HL-60/S4 treated with phorbol 12-myristate 13-acetate at 8.2 ng/mL for 4 days and 3 days (cell line): ENCODE results near the gene PLD6.

Experiments used
- in situ Hi-C: fragments of 300-500 bp; cut with MboI; formaldehyde crosslinking; loops from 2 replicates; pipeline ENCODE4 v1.15.0; 2022; ENCODE audit warnings: low sequenced_read_pairs

Gene PLD6

DNA sequence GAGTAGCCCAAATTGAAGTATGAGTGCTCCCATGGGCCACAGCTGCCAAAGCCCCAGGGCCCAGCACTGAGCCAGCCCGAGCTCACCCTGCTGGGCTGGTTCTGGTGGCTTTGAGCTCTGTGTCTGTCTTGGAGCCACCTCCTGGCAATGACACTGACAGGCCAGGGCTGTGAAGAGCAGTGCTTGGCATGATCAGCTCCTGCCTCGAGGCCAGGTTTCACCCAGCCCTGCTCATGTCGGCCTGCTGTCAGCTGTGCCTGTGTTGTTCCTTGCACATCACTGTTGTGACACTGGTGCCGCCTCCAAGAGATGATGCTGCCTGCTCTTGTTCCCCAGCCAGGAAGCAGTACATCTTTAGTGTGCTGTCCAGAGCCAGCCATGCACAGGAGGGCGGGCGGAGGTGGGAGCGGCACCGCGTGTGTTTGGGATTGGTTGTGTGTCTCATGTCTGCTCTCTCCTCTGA is 26.0 kb downstream of the PLD6 start:
- in situ Hi-C loops, result no loop called here

DNA sequence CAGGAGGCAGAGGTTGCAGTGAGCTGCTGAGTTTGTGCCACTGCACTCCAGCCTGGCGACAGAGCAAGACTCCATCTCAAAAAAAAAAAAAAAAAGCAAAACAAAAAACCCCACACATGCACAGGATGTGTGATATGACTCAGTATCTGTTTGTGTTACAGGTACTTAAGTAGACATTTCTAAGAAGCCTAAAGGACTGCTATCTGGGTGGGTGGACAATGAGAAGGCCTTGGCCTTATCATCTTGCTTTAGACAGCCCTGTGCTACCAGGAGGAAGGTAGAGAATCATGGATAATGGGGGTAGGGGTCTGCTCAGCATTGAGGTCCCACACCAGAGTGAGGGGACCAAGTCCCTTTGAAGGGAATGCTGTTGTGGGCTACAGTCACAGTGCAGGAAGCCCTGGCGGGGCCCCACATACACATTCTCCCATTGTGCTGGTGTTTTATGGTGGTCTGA is 26.7 kb downstream of the PLD6 start:
- in situ Hi-C loops, result no loop called here

DNA sequence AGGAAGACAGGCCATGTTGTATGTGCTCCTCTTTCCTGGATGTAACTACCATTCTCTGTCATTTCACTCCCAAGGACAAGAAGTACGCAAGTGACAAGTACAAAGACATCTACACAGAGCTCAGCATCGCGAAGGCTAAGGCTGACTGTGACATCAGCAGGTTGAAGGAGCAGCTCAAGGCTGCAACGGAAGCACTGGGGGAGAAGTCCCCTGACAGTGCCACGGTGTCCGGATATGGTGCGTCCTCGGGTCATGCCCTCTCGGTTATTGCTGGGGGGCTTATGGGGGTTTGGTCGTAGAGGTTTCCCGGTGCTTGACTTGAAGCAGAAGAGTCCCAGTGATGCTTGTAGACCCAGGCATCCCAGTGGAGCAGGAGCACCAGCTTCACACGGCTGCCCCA is 29.0 kb downstream of the PLD6 start:
- in situ Hi-C loops, result no loop called here

DNA sequence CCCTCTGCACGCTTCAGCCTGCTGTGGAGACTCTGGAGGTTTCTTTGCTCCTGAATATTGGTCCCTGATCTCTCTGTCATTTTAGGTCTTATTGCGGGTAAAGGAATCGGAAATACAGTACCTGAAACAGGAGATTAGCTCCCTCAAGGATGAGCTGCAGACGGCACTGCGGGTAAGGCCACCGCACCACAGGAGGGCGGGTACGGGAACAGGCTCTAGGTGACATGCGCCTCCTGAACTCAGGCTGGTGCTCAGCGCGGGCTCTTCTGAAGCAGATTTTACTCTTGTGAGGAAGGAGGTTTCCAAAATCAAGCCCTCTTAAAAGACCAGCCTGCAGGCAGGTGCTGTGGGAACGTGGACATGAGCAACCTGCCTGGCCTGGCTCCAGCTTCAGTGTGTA is 29.8 kb downstream of the PLD6 start:
- in situ Hi-C loops, result no loop called here

DNA sequence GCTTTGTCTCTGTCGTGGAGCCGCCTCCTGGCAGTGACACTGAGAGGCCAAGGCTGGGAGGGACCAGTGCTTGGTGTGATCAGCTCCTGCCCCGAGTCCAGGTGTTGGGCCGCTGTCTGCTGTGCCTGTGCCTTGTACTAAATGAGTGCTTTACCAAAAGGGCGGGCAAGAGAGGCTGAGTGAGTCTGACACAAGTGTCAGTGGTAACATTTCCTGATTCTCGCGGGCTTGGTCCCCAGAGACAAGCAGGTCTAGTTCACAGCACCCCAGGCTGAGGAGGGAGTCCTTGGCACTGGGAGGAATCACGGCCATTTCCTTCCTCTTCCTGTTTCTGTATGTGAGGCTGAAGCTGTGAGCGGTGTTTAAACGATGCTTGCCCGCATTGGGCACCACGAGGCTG is 30.2 kb downstream of the PLD6 start:
- in situ Hi-C loops, result no loop called here

DNA sequence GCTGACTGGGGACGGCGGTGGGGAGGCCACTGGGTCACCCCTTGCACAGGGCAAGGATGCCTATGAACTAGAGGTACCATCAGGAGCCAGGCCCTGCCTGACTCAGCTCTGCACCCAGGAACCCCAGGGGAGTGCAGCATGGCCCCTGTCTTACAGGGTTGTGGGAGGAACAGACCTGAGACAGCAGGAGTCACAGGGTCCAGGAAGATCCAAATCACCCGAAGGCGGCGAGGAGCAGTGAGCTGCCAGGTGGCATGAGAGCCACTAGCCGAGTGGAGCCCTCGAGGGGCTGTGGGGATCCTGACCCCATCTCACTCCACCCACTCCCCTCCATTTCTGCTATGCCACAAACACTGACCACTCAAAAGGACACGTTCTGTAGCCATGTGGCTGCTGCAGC is 30.8 kb downstream of the PLD6 start:
- in situ Hi-C loops, result no loop called here

DNA sequence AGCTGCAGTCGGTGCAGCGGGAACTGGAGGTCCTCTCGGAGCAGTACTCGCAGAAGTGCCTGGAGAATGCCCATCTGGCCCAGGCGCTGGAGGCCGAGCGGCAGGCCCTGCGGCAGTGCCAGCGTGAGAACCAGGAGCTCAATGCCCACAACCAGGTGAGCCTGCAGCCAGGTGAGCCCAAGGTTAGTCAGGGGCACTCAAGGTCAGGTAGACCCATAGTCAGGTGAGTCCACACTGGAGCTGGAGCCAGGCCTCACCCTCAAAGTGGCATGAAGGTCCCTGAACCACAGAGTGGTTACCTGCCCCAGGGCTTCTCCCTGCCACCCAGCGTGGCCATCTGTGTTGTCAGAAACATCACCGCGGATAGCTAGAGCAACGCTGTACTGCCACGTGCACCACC is 32.2 kb downstream of the PLD6 start:
- in situ Hi-C loops, result no loop called here

DNA sequence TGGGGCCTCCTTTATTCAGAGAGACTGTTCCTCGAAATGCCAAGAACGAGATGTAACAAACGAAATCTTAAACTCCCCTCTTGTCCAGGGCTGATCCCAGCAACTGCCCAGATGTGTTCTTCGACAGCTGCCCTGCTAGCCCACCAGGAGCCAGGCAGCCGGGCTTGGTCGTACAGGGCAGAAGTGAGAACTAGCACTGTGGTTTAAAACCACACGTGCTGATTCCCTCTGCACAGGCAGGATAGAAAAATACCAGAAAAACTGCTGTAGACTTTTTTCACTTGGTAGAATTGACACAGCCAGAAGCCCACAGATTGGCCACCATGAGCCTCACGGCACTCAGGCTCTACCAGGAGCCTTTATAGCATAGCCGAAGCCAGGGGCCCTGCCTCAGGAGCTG is 33.1 kb downstream of the PLD6 start:
- in situ Hi-C loops, result no loop called here

DNA sequence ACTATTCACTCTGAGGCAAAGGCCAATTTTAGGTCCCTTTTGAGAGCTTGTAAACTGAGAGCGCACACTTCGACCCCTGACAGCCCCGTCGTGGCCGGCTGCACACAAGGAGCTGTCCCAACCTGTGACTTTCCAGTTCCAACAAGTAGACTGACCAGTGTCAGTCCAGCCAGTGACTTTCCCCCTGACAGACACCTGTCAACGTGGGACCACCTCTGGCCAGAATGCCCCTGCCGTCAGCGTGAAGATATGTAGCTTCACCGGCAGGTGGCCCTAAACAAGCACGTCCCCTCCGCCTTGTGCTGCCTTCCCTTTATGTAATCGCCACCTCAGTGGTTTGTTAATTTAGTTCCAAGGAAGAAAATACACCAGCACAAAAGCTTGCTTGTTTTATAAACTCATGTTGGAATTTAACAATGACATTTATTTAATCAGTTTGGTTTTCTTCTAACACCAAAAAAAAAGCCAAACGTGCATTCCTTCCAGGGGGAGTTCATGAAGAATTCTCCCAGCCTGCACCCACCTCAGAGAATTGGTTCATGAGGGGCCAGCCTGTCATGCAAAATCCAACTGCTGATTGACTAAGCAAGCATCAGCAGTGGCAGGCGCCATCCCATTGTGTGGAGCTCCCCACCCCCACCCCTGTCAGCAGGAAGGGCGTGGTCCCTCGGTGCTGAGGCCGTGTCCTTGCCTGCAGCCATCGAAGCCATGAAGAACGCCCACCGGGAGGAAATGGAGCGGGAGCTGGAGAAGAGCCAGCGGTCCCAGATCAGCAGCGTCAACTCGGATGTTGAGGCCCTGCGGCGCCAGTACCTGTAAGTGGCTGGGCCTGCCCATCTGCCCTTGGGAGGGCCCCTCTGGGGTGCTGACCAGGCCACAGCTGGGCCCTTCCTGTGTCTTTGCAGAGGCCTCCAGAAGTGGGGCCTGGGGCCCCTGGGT is 33.9 kb downstream of the PLD6 start:
- in situ Hi-C loops, result no loop called here

DNA sequence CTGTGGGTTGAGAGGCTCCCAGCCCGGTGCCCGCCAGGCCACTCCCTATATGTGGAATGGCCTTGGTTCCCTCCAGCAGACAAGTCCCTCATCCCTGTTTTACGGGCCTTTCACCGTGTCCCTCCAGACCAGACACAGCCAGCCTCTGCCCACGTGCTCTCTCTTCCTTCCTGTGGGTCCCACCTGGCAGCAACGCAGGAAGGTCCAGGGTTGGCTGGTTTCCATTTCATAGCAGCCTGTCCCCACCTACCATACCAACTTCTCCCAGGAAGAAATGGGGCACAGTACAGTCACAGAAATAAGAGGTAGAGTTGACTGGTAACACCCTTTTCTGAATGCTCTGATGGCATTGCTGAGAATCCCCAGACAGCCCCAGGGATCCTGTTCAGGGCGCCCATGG is 34.9 kb downstream of the PLD6 start:
- in situ Hi-C loops, result no loop called here

DNA sequence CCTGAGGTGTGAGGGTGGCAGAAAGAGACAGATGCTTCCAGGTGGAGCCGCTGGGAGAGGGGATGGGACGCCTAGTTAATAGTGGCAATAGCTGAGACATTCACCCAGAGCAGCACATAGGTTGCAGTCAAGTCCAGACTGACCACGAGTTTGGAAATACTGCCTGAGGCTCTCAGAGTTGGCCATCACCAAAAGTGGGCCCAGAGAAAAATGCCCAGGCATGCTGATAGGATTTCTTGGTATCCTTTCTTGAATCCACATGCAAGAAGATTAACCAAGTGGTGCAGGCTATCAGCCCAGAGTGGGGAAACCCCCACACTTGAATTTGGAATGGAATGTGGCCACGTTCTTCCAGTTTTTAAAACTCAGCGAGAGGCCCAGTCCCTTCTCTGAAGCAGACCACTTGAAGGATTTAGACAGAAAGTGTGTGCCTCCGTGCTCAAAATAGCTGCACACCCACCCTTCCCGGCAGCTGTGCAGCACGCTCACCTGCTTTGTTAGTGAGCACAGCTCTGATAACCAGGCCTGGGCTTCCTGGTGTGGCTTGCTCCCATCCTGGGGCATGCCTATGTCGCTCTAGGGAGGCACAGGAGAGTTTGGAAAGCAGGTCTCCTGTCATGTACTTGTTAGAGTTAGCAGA is 35.7 kb downstream of the PLD6 start:
- in situ Hi-C loops, result no loop called here

DNA sequence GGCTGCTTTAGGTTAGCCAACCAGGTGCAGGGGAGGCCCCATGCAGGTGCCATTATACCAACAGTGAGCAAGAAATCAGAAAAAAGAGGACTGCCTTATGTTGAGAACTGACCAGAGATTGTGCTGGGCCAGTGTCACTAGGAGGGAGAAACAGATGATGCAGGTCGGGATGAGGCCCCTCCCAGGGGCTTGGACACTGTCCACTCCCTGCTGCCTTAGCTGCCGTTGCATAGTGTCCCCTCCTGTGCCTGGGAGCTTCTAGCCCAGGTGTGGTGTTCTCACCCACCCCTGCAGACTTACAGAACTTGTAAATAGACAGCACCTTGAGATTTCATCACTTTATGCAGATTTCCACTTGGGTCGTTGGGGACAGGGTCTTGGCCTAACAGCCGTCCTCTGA is 36.7 kb downstream of the PLD6 start:
- in situ Hi-C loops, result no loop called here

DNA sequence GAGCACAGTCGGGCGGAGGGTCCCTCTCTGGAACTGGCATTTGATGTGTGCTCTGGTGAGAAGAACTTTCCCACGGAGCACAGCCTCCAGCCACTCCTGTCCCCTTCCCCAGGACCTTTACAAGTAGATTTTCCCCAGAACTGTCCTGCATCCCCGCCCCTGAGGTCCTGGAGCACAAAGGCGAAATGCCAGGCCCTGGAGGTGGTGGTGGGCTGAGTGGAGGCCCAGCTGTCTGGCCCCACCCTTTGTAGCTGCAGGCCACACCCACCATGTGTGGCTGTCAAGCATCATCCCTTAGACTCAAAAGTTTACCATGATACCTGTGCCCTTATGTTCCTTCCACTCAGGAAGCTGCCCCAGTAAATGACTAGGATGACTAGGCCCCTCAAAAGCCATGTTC is 37.7 kb downstream of the PLD6 start:
- in situ Hi-C loops, result no loop called here

DNA sequence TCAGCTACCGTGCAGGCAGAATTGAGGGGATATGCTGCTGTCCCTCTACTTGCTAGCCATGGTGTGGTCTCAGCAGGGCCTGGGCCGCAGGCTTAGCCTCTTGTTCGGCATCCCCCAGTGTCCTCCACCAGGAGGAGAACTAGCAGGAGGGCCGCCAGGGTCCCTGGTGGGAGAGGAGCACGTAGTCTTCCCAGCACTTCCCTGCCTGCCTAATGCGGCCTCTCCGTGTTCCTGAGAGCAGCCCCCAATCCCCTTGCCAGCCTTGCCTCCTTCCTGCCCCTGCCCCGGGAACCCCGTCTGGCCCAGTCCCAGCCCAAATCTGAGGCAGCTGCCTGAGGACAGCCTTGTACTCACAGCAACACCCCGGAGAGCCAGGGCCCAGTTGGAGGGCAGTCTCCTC is 38.1 kb downstream of the PLD6 start:
- in situ Hi-C loops, result no loop called here

DNA sequence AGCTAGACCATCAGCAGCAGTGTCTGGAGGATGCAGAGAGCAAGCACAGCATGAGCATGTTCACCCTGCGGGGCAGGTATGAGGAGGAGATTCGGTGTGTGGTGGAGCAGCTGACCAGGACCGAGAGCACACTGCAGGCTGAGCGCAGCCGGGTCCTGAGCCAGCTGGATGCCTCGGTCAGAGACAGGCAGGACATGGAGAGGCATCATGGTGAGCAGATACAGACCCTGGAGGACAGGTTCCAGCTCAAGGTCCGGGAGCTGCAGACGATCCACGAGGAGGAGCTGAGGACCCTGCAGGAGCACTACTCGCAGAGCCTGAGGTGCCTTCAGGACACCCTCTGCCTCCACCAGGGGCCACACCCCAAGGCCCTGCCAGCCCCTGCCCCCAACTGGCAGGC is 38.8 kb downstream of the PLD6 start:
- in situ Hi-C loops, result no loop called here

DNA sequence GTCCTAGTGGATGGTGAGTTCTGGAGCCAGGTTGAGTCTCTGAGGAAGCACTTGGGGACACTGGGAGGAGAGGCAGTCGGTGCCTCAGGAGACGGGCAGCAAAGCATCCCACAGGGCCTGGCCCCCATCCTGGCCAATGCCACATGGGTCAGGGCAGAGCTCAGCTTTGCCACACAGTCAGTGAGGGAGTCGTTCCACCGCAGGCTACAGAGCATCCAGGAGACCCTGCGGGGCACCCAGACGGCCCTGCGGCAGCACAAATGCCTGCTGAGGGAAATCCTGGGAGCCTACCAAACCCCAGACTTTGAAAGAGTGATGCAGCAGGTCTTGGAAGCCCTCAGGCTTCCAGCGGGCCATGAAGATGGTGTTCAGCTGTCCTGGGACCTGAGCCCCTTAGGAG is 39.7 kb downstream of the PLD6 start:
- in situ Hi-C loops, result no loop called here

DNA sequence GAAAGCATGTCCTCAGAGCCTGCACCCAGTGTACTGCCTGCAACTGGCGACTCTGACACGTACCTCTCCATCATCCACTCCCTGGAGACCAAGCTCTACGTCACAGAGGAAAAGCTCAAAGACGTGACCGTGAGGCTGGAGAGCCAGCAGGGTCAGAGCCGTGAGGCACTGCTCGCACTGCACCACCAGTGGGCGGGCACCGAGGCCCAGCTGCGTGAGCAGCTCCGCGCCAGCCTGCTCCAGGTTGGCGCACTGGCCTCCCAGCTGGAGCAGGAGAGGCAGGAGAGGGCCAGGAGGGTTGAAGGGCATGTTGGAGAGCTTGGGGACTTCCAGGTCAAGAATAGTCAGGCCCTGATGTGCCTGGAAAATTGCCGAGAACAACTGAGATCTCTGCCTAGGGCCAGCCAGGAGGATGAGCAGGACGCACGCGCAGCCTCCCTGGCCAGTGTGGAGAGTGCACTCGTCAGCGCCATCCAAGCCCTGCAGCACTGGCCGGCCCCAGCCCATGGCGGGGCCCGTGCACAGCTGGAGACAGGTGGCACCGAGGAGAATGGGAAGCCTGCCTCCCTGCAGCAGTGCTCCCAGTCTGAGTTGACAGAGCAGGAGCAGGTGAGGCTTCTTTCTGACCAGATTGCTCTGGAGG is 40.3 kb downstream of the PLD6 start:
- in situ Hi-C loops, result no loop called here

DNA sequence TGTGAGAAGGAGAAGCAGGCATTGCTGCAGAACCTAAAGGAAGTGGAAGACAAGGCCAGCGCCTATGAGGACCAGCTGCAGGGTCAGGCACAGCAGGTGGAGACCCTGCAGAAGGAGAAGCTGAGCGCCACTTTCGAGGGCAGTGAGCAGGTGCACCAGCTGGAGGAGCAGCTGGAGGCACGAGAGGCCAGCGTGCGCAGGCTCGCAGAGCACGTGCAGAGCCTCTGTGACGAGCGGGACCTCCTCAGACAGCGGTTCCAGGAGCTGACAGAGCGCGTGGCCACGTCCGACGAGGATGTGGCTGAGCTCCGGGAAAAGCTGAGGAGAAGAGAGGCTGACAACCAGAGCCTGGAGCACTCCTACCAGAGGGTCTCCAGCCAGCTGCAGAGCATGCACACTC is 41.5 kb downstream of the PLD6 start:
- in situ Hi-C loops, result no loop called here

DNA sequence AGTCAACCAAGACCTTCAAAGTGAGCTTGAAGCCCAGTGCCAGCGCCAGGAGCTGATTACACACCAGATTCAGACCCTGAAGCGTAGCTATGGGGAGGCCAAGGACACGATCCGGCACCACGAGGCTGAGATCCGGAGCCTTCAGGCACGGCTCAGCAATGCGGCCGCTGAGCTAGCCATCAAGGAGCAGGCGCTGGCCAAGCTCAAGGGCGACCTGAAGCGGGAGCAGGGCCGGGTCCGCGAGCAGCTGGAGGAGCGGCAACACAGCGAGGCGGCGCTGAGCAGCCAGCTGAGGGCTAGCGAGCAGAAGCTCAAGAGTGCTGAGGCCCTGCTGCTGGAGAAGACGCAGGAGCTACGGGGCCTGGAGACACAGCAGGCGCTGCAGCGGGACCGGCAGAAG is 42.0 kb downstream of the PLD6 start:
- in situ Hi-C loops, result no loop called here

DNA sequence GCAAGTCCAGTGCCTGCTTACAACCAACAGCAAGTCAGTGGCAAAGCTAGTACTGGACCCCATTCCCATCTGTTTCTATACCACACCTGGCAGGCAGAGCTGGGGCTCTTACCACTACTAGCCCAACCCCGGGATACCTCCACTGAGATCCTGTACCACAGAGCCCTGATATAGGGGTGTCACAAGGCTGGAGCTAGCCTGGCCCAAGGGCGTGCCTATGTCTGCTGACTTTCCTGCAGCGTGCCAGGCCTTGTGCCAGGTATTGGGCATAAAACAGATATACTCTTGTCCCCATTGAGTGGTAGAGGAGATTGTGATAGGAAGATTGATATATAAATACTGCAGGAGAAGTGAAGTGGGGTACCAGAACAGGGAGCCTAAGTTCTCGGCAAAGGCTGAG is 44.4 kb downstream of the PLD6 start:
- in situ Hi-C loops, result no loop called here

DNA sequence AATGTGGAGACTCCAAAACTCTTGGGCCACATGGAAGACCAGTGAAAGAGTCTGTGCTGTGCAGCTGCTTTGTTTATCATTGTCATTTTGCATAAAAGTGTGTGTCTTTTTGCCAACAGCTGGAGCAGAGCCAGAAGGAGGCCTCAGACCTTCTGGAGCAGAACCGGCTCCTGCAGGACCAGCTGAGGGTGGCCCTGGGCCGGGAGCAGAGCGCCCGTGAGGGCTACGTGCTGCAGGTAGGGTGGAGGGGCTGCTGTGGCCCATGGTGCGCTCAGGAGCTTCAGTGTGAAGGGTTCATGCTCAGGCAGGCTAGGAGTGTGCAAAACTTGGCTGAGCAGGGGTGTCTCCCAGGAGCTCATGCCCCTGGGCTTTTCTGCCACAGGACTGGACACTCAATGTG is 45.0 kb downstream of the PLD6 start:
- in situ Hi-C loops, result no loop called here

DNA sequence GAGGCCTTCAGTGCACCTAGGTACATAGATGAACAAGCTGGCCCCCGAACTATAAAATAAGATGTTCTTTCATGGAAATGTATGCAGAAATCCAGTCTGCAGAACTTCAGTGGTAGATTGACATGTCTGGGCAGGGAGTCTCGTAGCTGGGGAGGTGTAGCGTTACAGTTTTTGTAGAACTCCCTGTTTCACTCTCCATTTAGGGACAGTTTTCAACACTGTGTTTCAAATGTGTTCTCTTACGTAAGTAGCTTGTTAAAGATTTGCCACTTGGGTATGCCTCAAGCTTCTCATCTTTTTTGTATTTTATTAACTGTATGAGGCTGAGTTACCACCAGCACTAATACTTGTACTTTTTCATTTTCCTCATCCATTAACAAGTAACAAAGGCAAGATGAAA is 46.6 kb downstream of the PLD6 start:
- in situ Hi-C loops, result no loop called here
